HG03565 (cell line): ENCODE measurements around the gene GABBR2.

Experiments used
- ATAC-seq: cut with Tn5 transposase; IDR thresholded peaks from one replicate; pipeline ENCODE4 v1.9.1; 2021; ENCODE audit warnings: mild to moderate bottlenecking, moderate library complexity; ENCODE audit not compliant: unreplicated experiment

Gene GABBR2

DNA sequence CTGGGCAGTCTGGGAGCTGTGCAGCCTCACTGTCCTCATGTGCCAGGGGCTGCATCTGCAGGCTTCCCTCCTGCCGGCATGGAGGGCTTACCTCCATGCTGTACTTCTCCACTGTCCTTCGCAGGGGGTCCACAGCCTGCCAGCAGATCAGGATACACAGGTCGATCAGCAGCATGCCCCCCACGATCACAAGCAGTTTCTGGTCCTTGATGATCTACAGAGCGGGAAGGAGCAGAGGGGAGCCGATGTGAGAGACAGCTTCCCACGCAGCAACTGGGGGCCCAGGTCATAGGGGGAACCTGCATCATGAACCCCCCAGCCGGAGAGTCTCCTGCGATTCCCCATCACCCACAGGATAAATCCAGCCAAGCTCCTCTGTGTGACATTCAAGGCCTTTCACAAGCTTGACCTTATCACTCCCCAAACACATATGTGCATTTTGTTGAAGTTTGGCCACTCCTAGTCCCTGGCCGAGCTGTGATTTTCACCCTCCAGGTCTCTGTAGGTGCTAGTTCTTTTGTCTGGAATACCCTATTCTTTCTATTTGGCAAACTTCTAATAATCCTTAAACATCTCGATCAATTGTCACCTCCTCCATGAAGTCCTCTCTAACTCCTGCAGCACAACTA is 346.0 kb downstream of the GABBR2 start:
- ATAC-seq, result no peak

DNA sequence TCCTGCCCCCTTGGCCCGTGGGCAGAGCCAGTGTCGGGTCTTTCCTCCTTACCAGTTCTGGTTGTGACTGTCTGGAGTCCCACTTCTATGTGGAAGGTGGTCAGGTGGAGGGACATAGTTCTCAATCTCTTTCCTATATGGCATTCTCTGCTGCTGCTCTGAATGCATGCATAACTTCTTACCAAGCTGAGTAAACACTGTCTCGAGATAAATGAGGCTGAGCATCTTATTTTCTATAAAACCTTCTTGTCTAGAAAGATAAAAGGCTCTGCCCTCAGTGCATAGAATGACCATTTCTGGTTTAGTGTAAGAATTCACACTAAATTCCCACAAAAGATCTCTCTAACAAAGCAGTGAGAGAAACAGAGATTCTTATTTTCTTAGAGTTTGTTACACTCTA is 347.1 kb downstream of the GABBR2 start:
- ATAC-seq, result no peak

DNA sequence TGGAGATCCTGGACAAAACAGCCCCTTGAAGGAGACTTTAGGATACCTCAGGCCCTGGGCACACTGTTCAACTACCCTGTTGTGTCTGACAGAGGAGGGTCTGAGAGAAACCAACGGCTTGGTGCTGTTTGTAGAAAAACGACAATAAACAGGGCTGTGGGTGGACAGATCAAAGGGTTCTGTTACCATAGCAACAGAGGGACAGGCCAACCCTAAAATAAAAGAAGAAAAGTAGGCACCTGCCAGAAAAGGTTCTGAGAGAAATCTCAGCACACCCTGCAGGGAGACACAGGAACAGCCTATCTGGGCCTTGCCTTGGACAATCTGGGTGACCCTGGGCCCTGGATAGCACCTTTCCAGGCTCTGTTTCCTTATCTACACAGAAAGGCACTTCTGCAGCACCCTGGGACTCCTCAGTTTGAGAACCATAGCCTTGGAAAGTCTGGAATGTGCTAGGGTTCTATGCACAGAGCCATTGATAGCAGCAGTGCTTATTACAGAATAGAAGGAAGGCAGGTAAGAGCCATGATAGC is 348.5 kb downstream of the GABBR2 start:
- no peak for ATAC-seq

DNA sequence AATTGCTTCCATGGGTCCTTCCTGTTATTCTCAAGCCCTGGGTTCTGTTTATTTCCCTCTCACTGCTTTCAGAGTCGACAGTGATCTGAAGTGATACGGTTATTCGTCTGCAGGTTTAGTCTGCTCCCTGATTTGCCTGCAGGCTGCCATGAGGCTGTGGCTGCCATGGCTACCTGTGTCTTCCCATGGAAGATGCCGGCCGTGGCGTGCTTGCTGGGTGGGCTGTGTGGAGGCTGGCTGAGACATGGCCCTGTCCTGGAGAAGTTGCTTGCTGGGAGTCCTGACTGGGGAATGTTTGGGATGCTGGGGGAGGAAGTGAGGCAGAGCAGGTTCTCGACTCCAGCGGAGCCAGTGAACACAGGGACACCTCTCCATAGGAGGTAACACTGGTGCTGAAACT is 349.2 kb downstream of the GABBR2 start:
- ATAC-seq, result no peak

DNA sequence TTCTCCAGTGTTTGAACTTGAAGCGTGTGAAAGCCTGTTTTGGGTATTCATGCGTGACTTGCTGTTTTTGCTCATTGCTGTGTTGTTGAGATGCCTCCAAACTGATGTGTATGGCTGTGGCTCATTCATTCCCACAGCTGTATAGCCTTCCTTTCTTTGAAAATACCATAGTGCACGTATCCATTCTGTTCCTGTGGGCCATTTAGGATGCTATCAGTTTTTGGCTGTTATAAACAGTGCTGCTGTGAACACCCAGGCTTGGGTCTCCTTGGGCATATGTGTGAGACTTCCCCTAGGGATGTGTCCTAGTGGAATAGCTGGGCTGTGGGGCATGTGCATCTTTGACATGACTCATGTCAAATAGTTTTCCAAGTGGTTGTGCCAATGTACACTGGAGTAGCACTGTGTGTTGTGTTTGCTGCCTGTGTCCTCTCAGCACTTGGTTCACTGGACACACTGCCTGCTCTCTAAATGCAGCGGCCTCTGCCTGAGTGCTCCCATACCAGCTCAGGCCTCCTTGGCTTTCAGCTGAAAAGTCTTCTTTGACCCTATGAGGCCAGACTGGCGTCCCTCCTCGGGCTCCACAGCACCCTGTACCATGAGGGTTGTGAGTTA is 350.7 kb downstream of the GABBR2 start:
- no peak for ATAC-seq

DNA sequence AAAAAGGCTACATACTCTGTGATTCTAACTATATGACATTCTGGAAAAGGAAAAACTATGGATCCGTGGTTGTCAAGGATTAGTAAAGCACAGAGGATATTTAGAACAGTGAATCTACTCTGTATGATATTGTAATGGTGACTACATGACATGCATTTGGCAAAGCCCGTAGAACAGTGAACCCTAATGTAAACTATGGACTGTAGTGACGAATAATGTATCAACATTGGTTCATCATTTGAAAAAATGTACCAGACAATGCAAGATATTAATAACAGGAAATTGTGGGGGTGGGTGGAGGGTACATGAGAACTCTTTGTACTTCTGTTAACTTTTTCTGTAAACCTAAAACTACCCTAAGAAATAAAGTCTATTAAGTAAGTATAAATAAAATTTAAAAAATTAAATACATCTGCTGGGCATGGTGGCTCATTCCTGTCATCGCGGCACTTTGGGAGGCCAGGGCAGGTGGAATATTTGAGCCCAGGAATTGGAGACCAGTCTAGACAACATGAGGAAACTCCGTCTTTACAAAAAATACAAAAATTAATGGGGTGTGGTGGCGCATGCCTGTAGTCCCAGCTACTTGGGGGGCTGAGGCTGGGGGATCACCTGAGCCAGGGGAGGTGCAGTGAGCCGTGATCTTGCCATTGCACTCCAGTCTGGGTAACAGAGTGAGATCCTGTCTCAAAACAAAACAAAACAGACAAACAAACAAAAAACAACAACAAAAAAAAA is 351.6 kb downstream of the GABBR2 start:
- no peak for ATAC-seq

DNA sequence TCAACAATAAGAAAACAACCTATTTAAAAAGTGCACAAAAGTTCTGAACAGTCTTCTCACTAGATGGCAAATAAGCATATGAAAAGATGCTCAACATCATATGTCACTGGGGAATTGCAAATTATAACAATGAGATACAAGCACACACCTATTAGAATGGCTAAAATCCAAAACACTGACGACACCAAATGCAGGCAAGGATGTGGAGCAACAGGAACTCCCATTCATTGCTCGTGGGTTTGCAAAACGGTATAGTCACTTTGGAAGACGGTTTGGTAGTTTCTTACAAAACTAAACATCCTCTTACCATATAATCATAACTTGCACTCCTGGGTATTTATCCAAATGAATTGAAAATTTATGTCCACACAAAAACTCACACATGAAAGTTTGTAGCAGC is 352.4 kb downstream of the GABBR2 start:
- no peak for ATAC-seq

DNA sequence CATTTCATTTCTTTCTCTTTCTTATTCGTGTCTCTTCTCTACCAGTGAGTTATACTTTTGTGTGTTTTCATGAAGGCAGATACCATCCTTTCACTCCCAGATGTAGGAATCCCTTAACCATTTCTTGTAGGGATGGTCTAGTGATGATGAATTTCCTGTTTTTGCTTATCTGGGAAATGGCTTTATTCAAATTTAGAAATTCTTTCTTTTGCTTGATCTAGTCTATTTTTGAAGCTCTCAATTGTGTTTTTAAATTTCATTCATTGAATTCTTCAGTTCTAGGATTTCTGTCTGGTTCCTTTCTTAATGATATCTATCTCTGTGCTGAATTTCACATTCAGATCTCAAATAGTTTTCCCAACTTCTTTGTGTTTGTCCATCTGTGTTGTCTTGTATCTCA is 357.4 kb downstream of the GABBR2 start:
- ATAC-seq, result no peak

DNA sequence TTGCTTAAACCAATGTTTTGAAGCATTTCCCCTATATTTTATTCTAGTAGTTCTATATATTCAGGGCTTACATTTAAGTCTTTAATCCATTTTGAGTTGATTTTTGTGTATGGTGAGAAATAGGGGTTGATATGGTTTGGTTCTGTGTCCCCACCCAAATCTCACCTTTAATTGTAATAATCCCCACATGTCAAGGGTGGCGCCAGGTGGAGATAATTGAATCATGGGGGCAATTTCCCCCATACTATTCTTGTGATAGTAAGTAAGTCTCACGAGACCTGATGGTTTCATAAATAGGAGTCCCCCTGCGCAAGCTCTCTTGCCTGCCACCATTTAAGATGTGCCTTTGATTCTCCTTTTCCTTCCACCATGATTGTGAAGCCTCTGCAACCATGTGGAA is 361.1 kb downstream of the GABBR2 start:
- ATAC-seq, result no peak

DNA sequence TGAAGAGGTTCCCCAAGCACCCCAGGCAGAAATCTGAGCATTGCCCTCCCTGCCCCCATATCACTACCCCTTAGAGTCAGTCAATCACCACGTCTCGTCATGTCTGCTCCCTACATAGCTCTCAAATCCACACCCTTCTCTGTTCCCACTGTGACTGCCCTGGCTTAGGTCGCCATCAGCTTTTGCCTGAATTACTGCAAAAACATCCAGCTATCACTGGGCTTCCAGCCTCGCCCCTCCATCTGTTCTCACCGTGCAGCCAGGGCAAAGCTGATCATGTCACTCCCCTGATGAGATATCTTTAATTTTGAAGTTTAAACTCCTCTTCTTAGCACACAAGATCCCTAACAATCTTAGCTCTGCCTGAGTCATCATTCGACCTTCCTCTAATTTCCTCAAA is 363.7 kb downstream of the GABBR2 start:
- no peak for ATAC-seq

DNA sequence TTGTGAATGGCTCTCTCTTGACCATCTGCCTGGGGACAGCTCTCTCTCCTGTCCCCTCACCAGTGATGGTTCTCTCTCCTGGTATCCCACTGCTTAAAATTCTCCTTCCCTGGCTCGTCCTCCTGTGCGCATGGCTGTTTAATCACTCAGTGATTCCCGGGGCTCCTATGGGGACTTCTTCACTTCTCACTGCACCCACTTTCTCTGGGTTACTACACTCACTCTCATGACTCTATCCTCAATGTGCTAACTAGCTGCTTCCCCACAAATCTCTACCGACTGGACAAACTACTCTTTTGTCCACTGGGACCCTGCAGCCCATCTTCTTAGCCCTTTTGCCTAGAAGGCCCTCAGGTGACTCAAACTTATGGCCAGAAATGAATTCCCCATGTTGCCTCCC is 364.2 kb downstream of the GABBR2 start:
- ATAC-seq, result no peak

DNA sequence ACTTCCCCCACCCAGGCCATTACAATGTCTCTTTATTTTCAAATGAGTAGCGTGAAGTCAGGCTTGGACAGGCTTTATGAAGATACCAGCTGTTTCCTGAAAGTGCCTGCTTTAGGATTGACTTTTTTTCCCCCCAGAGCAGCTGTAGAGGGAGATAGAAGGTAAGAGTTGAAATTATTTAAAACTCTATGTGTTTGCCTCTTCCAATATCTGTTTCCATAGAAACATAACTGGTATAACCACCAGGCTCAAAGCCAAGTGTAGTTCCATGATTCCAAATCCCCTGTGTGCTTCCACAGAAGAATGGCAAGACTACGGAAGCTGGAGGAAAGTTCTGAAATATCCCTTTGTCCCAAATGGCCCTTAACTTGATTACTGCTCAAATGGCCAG is 365.9 kb downstream of the GABBR2 start:
- no peak for ATAC-seq

DNA sequence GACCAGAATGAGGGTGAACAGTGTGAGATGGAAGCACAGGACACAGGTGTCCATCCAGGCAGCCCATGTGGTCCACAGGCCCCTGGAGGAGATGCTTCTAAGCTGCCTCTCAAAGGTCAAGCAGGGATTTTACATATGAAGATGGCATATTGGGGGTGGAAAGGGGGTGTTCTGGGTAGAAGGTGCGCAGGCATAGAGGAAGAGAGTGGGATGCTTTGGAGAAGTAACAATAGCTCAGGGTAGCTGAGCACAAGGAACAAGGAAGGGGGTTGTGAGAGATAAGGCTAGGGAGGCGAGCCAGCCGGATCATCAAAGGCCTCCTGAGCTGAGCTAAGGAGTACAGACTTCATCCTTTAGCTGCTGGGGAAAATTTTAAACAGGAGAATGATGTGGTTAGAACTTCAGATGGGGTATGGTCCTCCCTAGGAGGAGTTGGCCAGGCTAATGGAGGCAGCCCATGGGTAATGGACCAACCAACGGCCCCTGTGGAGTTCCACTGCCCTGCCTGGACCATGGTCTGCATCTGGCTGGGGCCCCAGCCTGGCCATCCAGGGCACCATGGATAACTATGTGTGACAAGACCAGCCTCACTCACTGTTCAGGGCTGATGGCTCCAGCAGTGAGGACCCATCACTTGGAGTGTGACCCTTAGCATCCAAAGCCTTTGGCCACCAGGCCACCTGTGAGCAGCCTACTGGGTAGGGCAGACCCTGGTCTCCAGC is 366.5 kb downstream of the GABBR2 start:
- no peak for ATAC-seq

DNA sequence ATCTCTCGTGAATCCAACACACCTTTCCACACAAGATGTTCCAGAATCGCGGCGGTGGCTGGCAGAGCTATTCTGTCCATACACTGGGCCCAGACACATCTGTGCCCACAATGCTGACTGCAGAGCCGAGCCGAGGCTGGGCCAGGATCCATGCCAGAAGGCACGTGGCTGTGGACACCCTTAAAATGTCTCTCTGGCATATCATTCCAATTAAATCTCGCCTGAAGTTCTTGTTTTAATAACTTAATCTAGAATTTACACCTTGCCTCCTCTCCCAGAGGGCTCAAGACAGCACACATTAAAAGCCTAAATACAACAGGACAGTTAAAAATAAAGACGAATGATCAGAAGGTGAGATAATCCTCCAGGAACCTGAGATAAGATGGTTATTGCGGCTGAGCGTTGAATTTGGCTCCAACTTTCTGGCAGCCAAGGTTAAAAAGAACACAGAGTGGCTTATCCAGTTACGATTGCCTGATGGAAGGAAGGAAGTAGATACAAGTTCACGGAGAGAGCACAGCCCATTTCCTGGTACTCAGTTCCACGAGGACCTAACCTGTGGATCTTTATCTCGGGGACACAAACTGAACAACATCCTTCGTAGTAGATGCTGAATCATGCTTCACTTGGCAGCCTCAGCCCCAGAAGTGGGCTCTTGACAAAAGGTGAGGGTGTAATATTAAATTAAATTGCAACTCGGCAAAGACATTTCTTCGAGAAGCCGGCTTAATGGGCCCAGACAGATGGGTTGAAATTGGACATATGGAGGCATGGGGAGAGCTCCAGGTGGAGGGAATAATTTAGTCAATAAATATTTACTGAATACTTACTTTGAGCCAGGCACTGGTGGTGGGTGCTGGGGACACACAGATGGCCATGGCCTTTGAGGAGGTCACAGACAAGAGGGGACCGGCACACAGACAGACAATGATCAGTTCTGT is 367.3 kb downstream of the GABBR2 start:
- no peak for ATAC-seq

DNA sequence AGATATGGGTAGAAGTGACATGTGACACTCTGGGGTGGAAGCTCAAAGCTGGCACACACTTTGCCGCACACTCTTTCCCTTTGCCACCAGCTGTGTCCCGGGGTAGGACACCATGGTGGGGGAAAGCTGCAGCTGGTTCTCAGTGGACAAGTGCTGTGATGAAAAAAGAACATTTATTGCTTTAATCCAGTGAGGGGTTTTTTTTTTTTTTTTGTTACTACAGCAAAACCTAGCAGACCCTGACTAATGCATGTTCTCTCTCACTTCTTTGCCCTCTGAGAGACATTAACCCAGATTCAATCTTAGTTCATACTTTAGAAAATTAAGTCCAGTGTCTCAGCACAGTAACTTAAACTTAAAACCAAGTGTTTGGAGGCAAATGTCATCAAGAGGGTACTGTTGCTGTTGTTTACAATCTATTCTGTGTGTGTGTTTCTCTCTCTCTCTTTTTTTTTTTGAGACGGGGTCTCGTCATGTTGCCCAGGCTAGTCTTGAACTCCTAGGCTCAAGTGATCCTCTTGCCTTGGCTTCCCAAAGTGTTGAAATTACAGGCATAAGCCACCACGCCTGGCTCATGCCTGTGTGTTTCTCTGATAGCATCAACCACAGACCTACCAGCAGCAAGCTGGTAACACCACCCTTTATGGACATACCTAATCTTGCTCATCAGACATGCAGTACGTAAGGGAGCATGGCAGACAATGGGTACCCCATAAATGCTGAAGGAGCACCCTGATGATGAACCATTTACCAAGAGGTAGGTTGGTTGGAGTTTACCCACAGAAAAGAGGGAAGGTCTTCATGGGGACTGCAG is 368.5 kb downstream of the GABBR2 start:
- ATAC-seq, result no peak

DNA sequence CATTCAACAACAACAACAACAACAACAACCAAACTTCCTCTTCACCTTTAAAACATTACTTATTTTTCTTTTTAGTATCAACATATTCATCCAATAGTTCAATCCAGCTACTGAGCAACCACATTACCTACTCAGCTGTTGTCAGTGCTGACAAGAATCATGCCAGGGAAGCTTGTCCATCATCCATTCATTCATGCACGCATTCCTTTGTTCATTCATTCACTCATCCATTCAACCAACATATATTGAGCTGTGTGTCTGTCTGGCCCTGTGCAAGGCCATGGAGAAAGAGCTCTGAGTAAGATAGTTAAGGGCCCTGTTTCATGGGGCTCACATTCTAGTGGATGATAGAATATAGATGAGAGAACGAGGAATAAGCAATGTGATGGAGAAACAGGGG is 373.1 kb downstream of the GABBR2 start:
- no peak for ATAC-seq

DNA sequence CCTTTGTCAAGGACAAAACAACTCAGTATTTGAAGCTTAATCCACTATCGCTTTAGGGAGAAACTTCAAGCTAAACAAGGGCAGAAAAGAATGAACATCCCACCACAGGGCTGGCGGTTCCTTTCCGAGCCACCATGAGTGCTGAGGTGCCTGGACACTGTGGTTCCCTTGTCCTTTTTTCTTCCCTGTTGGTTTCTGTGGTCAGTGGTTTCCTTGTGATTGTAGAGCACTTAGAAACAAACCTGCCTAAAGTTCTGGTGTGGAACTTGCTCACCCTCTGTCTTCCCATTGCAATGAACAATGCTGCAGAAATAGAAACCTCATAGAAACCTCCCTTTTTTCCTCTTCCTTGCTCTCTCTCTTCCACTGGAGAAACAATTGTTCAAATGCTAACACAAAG is 373.9 kb downstream of the GABBR2 start:
- no peak for ATAC-seq

DNA sequence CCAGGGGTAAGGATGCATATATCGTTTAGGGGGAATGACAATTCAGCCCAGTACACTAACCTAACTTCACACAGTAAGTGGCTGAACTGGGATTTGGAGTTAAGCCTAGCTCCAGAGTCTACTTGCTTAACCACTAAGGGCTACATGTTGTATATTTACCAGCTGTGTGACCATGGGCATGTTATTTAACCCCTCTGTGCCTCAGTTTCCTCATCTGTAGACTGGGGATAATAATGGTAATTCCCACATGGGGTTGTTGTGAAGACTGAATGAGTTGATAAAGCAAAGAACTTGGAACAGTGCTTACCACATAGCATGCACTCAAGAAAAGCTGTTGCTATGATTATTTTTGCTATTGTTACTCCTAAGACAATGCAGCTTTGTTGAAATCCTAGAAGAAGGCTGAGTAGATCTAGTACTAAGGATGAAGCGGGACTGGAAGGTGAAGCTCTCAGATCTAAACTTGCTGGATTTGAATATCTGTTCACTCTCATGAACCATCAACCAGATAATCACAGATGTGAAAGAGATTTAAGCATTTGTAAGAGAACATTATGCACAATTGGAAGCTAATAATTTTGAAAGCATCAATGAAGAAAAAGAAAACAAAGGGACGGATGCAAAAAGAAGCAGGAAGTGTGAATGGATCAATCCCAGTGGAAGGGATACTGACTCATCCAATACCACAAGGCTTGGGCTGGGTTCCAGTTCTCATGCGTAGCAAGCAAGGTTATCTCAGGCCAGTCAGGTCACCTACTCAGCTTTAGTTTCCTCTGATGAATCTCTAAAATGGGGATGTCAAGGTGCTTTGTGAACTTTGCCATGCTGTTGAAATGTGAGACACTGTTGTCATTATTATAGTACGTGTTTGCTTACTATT is 374.8 kb downstream of the GABBR2 start:
- no peak for ATAC-seq

DNA sequence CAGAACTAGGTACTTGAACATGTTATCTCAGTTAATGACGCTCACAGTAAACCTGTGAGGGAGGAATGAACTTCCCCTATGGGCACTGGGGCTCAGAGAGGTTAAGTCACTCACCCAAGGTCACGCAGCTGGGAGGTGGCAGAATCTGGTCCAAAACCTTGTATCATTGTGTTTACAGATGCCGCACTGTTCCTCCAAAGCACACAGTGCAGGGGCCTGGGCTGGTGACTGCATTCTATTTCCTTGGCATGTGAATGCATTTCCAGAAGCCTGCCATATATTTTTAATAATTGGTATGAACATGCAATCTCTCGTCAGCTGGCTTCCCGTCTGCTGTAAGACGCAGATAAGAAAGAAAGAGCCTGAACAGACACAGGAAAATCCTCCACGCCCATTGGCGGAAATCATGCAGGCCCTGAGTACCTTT is 376.3 kb downstream of the GABBR2 start:
- no peak for ATAC-seq
